Measurements from ENCODE around the gene SUCLG1.

Gene SUCLG1

DNA sequence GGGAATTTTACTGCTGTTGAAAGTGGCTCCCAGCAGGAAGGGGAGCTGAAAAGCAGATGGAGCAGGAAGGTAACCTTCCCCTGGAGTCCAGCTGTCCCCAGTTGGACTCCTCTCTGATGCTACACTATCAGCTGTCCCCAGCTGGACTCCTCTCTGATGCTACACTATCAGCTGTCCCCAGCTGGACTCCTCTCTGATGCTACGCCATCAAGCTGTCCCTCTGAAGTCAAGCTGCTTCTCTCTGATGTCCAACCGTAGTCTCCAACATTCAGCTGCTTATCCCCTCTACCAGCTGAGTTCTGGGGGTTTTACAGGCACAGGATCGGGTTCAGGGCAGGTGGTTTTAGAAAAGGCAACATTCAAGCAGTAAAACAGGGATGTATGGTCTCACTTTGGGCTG is 19.8 kb upstream of the SUCLG1 start:
- H3K79me2 ChIP-seq (ENCODE audit: insufficient read depth, low read length), result no peaks in the 10 kb centered on the region
- H3K9me3 ChIP-seq (ENCODE audit: low read length), result no peaks in the 10 kb centered on the region
- no peaks in the 10 kb centered on the region for H4K20me1 ChIP-seq (ENCODE audit: insufficient read depth, low read length)
- no peak for TF ChIP-seq EZH2 (IDR thresholded peaks at IDR 0.05; ENCODE audit: borderline replicate concordance, low read length)
- TF ChIP-seq, protein P1, sequence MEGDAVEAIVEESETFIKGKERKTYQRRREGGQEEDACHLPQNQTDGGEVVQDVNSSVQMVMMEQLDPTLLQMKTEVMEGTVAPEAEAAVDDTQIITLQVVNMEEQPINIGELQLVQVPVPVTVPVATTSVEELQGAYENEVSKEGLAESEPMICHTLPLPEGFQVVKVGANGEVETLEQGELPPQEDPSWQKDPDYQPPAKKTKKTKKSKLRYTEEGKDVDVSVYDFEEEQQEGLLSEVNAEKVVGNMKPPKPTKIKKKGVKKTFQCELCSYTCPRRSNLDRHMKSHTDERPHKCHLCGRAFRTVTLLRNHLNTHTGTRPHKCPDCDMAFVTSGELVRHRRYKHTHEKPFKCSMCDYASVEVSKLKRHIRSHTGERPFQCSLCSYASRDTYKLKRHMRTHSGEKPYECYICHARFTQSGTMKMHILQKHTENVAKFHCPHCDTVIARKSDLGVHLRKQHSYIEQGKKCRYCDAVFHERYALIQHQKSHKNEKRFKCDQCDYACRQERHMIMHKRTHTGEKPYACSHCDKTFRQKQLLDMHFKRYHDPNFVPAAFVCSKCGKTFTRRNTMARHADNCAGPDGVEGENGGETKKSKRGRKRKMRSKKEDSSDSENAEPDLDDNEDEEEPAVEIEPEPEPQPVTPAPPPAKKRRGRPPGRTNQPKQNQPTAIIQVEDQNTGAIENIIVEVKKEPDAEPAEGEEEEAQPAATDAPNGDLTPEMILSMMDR (IDR thresholded peaks at IDR 0.05; ENCODE audit: low read length), result no peak
- H3K4me1 ChIP-seq (ENCODE audit: insufficient read depth, low read length, severe bottlenecking), result no peaks in the 10 kb centered on the region
- no peak overlapping the region for H3K9ac ChIP-seq (ENCODE audit: low read length)
- H3K27me3 ChIP-seq (ENCODE audit: insufficient read depth, low read length), result no peaks in the 10 kb centered on the region
- H3K4me3 ChIP-seq (ENCODE audit: low read depth, low read length, poor library complexity, severe bottlenecking), result no peak overlapping the region
- no peaks in the 10 kb centered on the region for H3K9me2 ChIP-seq (ENCODE audit: low read depth, low read length)
- no peak overlapping the region for H2AFZ ChIP-seq (ENCODE audit: low read length)
- H3K36me3 ChIP-seq (ENCODE audit: insufficient read depth, low read length), result no peaks in the 10 kb centered on the region
- H3F3A ChIP-seq (ENCODE audit: insufficient read depth, low read length), result no peaks in the 10 kb centered on the region
- H3K27ac ChIP-seq (ENCODE audit: low read depth, low read length, poor library complexity, severe bottlenecking), result no peak overlapping the region
- H3K4me2 ChIP-seq (ENCODE audit: low read length), result no peak overlapping the region

DNA sequence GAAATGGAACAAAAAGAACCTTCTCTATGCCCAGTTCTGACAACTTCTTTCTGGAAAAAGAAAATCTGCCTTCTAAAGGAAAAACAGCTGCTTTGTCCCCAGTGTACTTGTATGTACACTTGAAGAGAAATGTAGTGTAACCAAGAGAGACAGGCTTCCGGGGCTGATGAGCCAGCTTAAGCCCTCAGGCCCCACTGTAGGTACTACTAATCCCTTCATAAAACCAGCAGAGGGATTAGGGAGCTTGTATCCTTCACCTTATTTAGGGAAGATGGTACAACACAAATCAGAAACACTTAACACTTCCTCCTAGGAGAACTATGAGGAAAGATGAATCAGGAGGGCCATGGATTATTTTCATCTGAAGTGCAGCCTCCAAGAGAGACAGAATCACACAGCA is 18.8 kb upstream of the SUCLG1 start:
- H2AFZ ChIP-seq (ENCODE audit: low read length), result no peak overlapping the region
- H3K4me2 ChIP-seq (ENCODE audit: low read length), result no peak overlapping the region
- no peak overlapping the region for H3K9ac ChIP-seq (ENCODE audit: low read length)
- H3K27ac ChIP-seq (ENCODE audit: low read depth, low read length, poor library complexity, severe bottlenecking), result no peak overlapping the region
- H3K4me1 ChIP-seq (ENCODE audit: insufficient read depth, low read length, severe bottlenecking), result no peaks in the 10 kb centered on the region
- no peak for TF ChIP-seq EZH2 (IDR thresholded peaks at IDR 0.05; ENCODE audit: borderline replicate concordance, low read length)
- TF ChIP-seq, protein P1 (IDR thresholded peaks at IDR 0.05; ENCODE audit: low read length), result no peak
- H3F3A ChIP-seq (ENCODE audit: insufficient read depth, low read length), result no peaks in the 10 kb centered on the region
- no peak overlapping the region for H3K4me3 ChIP-seq (ENCODE audit: low read depth, low read length, poor library complexity, severe bottlenecking)
- no peaks in the 10 kb centered on the region for H4K20me1 ChIP-seq (ENCODE audit: insufficient read depth, low read length)
- H3K79me2 ChIP-seq (ENCODE audit: insufficient read depth, low read length), result no peaks in the 10 kb centered on the region
- no peaks in the 10 kb centered on the region for H3K36me3 ChIP-seq (ENCODE audit: insufficient read depth, low read length)
- no peaks in the 10 kb centered on the region for H3K9me2 ChIP-seq (ENCODE audit: low read depth, low read length)
- H3K27me3 ChIP-seq (ENCODE audit: insufficient read depth, low read length), result no peaks in the 10 kb centered on the region
- H3K9me3 ChIP-seq (ENCODE audit: low read length), result no peaks in the 10 kb centered on the region

DNA sequence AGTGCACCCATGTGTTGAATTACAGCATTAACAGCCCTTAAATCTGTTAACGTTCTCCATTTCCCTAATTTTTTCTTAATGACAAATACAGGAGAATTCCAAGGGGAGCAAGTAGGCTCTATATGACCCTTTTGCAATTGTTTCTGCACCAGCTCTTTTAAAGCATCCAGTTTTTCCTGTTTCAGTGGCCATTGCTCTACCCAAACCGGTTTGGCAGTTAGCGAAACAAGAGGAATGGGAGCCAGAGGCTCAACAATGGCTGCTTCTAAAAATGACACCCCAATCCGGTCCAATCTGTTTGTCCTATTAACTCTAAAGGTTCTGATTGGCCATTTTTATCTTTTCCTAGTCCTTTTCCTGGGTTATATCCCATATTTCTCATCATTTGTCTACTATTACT is 15.1 kb upstream of the SUCLG1 start:
- Histone ChIP-seq H4K20me1 (ENCODE audit: insufficient read depth, low read length) (no peaks in the 10 kb centered on the region), H2AFZ (ENCODE audit: low read length) (no peak overlapping the region), H3K4me2 (ENCODE audit: low read length) (no peak overlapping the region), H3K9ac (ENCODE audit: low read length) (no peak overlapping the region), H3K4me1 (ENCODE audit: insufficient read depth, low read length, severe bottlenecking) (no peaks in the 10 kb centered on the region), H3K36me3 (ENCODE audit: insufficient read depth, low read length) (no peaks in the 10 kb centered on the region), H3K9me3 (ENCODE audit: low read length) (no peaks in the 10 kb centered on the region), H3F3A (ENCODE audit: insufficient read depth, low read length) (no peaks in the 10 kb centered on the region), H3K27ac (ENCODE audit: low read depth, low read length, poor library complexity, severe bottlenecking) (no peak overlapping the region), H3K9me2 (ENCODE audit: low read depth, low read length) (no peaks in the 10 kb centered on the region), H3K27me3 (ENCODE audit: insufficient read depth, low read length) (no peaks in the 10 kb centered on the region), H3K4me3 (ENCODE audit: low read depth, low read length, poor library complexity, severe bottlenecking) (no peak overlapping the region), H3K79me2 (ENCODE audit: insufficient read depth, low read length) (no peaks in the 10 kb centered on the region)
- TF ChIP-seq, protein P1 (IDR thresholded peaks at IDR 0.05; ENCODE audit: low read length), result no peak
- no peak for TF ChIP-seq EZH2 (IDR thresholded peaks at IDR 0.05; ENCODE audit: borderline replicate concordance, low read length)

Measured in OCI-LY1 (cell line).